HG03060 (cell line): Measurements from ENCODE around the gene TELO2.

Source experiments
- ATAC-seq: cut with Tn5 transposase; IDR thresholded peaks from one replicate; pipeline ENCODE4 v1.9.1; 2021; ENCODE audit warnings: low read depth, moderate number of reproducible peaks; ENCODE audit not compliant: unreplicated experiment

Gene TELO2

DNA sequence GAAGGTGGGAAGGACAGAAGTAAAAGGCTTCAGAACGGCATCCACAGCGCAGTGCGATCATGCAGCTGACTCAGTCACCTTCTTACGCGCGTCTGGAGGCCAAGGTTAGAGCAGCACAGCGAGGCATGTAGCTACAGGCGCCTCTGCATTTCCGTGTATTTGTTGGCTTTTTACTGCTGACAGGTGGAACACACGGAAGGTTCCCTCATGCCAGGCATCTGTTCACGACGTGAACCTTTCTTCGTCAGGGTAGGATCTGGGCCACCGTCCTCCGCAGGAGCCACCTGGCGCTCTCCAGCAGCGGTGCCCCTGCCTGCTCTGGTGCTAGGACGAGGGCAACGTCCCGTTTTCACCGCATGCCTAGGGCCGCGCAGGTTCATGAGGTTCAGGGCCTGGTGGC is 55.6 kb downstream of the TELO2 start:
- ATAC-seq = no peak

DNA sequence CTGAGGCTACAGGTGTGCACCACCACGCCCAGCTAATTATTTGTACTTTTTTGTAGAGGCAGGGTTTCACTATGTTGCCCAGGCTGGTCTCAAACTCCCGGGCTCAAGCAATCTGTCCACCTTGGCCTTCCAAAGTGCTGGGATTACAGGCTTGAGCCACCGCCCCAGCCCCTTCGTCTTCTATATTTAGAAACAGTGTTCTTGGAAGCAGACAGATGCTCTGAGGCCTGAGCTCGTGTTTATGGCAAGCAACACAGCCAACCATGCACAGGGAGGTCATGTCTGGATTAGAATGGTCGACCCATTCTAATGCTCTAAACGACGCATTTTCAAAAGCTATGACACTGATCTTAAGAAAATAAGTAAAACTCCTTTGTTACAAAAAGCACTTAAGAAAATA is 56.9 kb downstream of the TELO2 start:
- ATAC-seq = no peak

DNA sequence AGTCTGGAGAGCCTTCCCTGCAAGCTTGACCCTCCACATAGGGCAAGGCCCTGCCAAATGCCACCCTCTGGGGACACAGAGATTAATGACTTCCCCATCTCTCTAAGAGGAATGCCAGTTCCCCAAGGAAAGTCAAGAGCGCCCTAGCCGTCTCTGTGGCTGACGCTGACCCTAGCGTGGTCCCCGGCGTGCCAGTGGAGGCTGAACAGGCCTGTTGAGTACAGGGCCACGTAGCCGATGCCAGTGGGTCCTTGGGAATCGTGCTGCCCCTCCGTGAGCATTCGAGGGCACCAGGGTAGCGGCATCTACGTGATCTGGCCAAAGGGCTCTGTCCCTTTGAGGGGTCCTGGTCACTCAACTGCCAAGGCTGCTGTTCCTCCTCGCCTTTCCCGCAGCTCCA is 57.5 kb downstream of the TELO2 start:
- no peak for ATAC-seq

DNA sequence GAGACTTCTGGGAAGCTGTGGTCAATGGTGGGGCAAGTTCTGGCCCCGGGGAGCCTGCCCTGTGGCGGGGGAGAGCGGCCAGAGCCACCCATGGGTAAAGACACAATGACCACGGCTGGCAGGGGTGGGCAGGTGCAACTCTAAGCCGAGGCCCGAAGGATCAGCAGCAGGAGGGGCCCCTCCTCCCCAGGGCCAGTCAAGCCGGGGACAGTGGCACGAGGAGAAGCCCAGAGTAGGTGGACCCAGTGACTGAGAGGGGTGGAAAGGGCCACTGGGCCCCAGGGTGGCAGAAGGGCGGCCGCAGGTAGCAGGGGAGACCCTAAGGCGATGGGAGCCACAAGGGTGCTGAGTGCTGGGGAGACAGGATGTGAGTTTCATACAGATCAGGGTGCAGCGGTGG is 58.0 kb downstream of the TELO2 start:
- no peak for ATAC-seq

DNA sequence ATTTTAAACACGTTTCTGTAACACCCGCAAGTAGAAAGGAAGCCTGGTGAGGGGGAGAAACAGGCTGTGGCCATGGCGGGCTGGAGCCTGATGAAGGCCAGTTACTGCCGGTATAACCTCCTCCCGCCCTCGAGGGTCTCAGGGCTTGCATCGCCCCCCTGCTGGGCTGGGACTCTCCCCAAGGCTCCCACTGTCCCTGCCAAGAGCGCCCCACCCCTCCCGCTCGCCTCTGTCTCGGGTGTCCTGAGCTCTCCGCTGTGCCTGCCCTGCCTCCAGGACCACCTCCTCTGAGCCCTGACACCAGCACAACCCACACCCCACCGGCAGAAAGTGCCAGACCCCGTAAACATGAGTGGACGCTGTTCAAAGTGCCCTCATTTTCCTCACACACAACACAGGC is 59.0 kb downstream of the TELO2 start:
- no peak for ATAC-seq

DNA sequence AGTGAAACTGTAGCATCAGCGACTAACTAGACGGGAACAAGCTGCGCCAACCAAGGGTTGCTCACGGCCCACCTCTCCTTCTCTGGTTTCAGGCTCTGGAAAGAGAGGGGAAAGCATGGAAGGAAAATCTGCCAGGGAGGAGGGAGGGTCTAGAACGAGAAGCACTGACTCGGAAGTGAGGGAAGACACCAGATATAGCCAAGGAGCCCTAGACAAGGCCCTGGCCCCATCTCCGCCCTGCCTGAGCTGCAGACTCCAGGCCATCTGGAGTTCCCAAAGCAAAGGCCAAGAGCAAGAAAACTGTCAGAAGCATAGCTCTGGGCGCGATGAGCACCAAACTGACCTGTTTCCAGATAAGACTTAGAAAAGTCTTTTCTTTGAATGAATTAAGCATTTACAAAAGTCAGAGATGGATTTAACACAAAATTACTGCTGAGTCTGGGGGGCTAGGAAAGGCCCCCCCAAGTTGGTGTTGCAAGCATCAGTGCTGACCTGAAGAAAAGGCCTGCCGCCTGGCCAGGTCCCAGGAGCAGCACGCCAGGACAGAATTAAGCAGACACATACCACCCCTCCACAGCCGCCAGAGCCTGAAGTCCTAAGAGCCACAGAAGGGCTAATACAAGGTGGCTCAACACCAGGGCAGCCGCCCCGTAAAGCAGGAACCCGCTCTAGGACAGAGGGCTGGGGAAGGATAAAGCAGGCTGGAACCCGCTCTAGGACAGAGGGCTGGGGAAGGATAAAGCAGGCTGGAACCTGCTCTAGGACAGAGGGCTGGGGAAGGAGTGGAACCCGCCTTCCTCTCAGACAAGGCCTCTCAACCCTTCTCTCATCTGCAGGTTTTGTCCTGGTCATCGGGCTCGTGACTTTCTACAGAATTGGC is 61.0 kb downstream of the TELO2 start:
- ATAC-seq = no peak

DNA sequence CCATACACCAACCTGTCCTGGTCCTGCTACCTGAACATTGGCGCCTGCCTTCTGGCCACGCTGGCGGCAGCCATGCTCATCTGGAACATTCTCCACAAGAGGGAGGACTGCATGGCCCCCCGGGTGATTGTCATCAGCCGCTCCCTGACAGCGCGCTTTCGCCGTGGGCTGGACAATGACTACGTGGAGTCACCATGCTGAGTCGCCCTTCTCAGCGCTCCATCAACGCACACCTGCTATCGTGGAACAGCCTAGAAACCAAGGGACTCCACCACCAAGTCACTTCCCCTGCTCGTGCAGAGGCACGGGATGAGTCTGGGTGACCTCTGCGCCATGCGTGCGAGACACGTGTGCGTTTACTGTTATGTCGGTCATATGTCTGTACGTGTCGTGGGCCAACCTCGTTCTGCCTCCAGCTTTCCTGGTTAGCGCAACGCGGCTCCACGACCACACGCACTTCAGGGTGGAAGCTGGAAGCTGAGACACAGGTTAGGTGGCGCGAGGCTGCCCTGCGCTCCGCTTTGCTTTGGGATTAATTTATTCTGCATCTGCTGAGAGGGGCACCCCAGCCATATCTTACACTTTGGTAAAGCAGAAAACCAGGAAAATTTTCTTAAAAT is 61.8 kb downstream of the TELO2 start:
- no peak for ATAC-seq

DNA sequence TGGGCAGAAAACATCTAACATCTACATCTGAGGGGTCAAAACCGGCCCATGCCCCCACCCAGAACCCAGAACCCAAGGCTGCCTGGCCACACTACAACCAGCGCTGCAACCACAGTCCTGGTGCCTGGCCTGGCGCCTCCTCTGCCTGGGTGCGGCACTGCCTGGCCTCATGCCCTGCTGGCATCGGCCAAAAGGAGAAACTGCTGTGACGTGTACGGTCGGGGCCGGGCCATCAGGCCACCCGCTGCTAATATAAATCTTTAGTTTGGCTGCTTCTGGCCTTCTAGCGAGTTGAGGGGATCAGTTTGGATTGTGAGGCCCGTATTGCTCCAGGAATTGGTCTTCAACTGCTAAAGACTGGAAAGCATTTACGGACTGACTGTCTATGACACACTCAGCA is 63.1 kb downstream of the TELO2 start:
- ATAC-seq = no peak

DNA sequence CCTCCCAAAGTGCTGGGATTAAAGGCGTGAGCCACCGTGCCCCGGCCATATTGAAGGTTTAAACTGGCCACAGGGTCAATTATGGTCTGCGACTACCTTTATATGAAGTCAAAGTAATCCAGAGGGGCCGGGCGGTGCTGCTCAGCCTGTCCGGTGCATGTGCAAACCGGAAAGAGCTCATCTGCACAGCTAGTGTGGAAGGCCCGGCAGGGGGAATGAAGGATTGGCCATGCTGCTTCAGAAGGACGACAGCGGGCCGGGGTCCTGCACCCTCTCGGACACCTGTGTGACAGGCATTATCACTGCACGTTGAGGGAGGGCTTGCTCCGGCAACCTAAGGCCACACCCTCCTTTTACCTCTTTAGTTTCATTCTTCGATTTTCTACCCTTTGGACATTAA is 63.9 kb downstream of the TELO2 start:
- ATAC-seq = no peak

DNA sequence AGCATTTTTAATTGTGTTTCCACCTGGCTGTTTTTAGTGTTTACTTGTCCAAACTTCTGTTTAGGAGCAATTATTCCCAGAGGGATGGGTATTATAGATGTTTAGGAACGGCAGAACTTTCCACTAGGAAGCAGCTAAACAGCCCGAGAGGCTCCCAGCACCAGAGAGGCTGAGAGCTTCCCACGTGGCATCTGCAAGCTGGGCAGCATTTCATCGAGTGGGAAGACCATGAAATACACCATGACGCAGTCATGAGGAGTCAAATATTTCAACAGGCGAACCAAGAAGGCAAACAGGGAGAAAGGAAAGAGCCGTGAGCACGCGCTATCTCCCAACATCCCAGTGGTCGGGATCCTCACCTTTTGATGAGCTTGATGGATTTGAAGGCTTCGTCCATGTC is 64.4 kb downstream of the TELO2 start:
- ATAC-seq = no peak

DNA sequence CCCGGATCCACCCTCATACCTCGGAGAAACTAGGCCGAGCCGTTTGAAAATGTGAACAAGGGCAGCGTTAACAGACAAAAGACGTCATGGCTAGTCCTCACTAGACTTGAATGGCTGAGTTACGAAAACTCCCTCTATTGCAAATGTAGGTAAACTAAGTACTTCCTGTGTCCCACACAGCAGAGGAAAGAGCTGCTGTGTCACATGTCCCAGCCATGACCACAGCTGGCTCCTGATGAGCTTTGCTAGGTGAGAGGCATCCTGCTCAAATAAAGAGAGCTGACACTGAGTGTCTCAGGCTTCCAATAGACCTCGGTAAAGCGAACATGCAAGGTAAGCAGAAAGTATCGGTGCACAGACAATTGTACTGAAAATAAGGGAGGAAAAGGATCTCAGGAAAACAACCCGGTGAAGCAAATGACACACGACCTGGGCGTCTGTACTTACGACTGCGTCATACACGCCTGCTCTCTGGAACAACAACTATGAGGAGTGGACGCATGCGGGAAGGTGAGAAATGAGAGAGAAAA is 66.4 kb downstream of the TELO2 start:
- no peak for ATAC-seq
